ENCODE data around the gene SGCE.
A peak's percentile ranks its signal among the peaks of the same experiment; 100 is the strongest.

SGCE gene

DNA sequence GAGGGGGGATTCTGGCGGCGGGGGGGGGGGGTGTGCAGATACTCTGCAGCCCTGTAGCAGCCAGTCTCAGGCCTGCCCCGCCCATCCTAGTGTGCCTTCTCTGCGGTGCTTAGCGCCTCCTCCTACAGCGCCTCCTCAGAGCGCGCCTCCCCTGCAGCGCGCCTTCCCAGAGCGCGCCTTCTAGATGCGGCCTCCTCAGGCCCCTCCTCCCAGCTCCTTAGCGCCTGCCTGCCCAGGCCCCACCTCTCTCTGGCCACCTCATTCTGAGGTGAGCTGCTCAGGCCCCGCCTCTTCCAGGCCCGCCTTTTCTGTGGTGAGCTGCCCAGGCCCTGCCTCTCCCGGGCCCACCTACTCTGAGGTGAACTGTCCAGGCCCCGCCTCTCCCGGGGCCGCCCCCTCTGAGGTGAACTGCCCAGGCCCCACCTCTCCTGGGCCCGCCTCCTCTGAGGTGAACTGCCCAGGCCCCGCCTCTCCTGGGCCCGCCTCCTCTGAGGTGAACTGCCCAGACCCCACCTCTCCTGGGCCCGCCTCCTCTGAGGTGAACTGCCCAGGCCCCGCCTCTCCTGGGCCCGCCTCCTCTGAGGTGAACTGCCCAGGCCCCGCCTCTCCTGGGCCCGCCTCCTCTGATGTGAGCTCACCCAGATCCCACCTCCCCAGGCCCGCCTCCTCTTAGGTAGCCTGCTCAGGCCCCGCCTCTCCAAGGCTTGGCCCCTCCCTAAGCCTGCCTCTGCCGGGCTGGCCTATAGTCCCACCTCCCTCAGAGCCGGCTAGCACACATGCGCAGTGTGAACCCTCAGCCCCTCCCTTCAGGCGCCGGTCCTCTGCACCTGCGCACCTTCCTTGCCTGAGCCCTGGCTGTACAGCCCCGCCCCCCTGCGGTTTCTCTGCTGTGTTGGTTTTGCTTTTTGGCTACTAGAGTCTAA is 2.1 kb upstream of the SGCE start:
- TF ChIP-seq, protein P1, sequence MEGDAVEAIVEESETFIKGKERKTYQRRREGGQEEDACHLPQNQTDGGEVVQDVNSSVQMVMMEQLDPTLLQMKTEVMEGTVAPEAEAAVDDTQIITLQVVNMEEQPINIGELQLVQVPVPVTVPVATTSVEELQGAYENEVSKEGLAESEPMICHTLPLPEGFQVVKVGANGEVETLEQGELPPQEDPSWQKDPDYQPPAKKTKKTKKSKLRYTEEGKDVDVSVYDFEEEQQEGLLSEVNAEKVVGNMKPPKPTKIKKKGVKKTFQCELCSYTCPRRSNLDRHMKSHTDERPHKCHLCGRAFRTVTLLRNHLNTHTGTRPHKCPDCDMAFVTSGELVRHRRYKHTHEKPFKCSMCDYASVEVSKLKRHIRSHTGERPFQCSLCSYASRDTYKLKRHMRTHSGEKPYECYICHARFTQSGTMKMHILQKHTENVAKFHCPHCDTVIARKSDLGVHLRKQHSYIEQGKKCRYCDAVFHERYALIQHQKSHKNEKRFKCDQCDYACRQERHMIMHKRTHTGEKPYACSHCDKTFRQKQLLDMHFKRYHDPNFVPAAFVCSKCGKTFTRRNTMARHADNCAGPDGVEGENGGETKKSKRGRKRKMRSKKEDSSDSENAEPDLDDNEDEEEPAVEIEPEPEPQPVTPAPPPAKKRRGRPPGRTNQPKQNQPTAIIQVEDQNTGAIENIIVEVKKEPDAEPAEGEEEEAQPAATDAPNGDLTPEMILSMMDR (IDR thresholded peaks at IDR 0.05; ENCODE audit: low read depth, low read length) = no peak
- H3K4me3 ChIP-seq (ENCODE audit: low read depth, low read length) = peak overlapping the region; percentile 62

GRCh38 chr7:94656925-94657731 is 1.2 kb upstream of the SGCE start:
- TF ChIP-seq, protein P1 (IDR thresholded peaks at IDR 0.05; ENCODE audit: low read depth, low read length) = no peak

GRCh38 chr7:94656658-94656924 is 658 bp upstream of the SGCE start:
- H3K4me3 ChIP-seq (ENCODE audit: low read depth, low read length) = peak overlapping the region; percentile 62
- TF ChIP-seq, protein P1 (IDR thresholded peaks at IDR 0.05; ENCODE audit: low read depth, low read length) = no peak

More at GRCh38 chr7:94656925-94657731, 1.2 kb upstream of the SGCE start:
- peak overlapping the region; percentile 62 for H3K4me3 ChIP-seq (ENCODE audit: low read depth, low read length)

- peak overlapping the region; percentile 80 for H3K4me3 ChIP-seq (ENCODE audit: low read depth, low read length)
- TF ChIP-seq, protein P1 (IDR thresholded peaks at IDR 0.05; ENCODE audit: low read depth, low read length) = no peak
Measured at GRCh38 chr7:94655126-94655847, 646 bp downstream of the SGCE start.

GRCh38 chr7:94654783-94655125 is 1.2 kb downstream of the SGCE start:
- TF ChIP-seq, protein P1 (IDR thresholded peaks at IDR 0.05; ENCODE audit: low read depth, low read length) = no peak
- H3K4me3 ChIP-seq (ENCODE audit: low read depth, low read length) = peak overlapping the region; percentile 80

DNA sequence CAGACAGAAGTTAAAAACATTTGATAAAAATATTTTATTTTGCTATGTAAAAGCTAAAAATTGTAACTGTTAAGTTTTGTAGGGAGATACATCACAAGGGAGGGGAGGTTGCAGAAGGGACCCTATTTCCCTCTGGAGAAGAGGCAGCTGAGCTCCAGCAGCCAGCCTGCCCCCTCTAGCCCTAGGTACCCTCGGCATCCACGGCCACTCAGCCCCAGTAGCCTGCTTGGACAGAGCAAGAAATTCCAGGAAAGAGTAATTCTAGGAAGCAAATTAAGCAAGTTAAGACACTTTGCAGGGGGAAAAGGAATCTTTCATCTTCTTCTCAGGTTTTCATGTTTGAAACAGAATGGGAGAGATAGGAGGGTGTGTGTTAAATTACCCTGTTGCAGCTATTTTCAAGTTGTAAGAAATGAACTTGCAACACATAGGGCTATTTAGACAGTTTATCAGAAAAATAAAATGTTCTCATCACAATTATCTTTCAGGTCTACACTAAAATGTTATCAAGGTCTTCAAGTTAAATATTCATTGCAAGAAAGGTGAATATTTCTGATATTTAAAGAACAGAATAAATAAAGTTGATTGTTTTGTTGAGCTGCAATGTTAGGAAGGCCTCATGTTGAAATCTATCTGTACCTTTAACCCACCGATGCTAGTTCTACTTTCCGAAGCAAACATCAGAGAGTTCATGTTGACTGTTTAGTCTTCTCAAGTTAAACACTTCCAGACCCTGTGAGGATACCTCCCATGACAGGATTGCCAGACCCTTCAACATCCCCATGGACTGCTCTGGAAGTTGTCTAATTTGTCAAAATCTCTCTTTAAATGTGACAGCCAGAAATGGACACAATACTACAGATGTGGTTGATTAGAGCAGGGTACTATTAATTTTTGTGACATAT is 5.5 kb downstream of the SGCE start:
- TF ChIP-seq, protein P1 (IDR thresholded peaks at IDR 0.05; ENCODE audit: low read depth, low read length) = no peak
- H3K4me3 ChIP-seq (ENCODE audit: low read depth, low read length) = no peak overlapping the region

All from WI38 (cell line).